ENCODE data around the gene PURA.
"Not testable (repeated sequence)": the region's sequence is repeated elsewhere in the genome, so short reads cannot be mapped to it uniquely, and the experiment has no call there.

The PURA gene

GRCh38 chr5:140153255-140153654, 39.3 kb downstream of the PURA start:
- intact Hi-C loops (cut with DNase I) = no loop called here
- DNase-seq = peak in 1 of 10 donors; percentile 57

GRCh38 chr5:140153905-140154304, 40.0 kb downstream of the PURA start:
- intact Hi-C loops (cut with DNase I) = no loop called here
- no peak for DNase-seq

DNA sequence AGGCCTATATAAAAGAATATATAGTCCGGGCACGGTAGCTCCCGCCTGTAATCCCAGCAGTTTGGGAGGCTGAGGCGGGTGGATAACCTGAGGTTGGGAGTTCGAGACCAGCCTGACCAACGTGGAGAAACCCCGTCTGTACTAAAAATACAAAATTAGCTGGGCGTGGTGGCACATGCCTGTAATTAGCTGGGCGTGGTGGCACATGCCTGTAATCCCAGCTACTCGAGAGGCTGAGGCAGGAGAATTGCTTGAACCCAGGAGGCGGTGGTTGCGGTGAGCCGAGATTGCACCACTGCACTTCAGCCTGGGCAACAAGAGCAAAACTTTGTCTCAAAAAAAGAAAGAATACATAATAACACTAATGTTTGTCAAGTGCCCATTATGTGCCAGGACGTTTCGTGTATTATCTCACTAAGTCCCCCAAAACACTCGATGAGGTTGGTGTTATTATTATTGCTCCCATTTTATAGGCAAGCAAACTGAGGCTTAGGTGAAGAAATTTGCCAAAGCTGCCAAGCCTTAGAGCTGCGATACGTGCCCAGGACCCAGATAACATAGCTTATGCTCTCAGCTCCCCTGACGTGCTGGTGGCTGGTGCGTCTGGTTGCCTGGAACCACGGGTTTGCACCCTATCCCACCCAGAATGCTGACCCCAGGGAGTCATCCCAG, 40.9 kb downstream of the PURA start:
- intact Hi-C loops (cut with DNase I) = loop anchor here (5.0 kb wide), 1 partner anchor 293 kb away; no protein-coding TSS in a partner anchor
- DNase-seq = not testable (repeated sequence)

GRCh38 chr5:140157032-140157781, 43.3 kb downstream of the PURA start:
- DNase-seq = peak; percentile 86 to 98 (median 90)
- intact Hi-C loops (cut with DNase I) = loop anchor here (1.0 to 5.0 kb wide), 3 partner anchors 84 to 369 kb away; no protein-coding TSS in a partner anchor

- intact Hi-C loops (cut with DNase I) = loop anchor here (5.0 kb wide), 1 partner anchor 297 kb away; no protein-coding TSS in a partner anchor
- DNase-seq = no peak
These were observed 45.4 kb downstream of the PURA start for GRCh38 chr5:140159014-140159927.

DNA sequence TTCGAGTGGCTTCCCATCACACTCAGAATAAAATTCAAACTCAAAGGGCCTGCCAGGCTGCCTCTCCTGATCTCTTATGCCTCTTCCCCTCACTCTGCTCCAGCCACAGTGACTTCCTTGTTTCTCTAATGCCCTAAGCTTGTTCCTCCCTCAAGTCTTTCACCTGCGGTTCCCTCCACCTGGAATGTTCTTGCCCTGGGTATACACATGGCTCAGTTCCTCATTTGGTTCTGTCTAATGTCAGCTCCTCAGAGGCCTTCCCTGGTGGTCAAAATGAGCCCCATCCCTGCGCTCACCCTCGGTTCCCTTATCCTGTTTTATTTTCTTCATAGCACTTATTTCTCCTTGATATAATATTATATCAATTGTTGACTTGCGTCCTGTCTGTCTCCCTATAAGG, 48.4 kb downstream of the PURA start:
- DNase-seq = no peak
- intact Hi-C loops (cut with DNase I) = no loop called here

DNA sequence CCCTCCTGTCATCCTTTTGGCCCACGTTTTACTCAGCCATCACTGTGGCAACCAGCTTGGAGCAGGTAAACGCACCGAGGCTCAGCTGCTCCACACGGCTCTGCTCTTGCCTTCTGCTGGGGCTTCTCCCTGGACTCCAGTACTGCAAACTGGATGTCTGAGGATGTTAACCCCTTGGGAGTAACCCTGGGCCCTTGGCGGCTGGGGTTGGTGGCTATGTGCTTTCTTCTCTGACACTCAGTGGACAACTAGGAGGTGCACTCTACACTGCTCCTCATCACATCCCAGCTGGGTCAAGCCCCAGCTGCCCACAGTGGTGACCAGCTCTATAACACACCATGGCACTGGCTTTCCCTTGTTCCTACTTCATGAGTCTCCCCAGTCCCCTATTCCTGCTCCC, 48.9 kb downstream of the PURA start:
- no peak for DNase-seq
- intact Hi-C loops (cut with DNase I) = no loop called here

DNA sequence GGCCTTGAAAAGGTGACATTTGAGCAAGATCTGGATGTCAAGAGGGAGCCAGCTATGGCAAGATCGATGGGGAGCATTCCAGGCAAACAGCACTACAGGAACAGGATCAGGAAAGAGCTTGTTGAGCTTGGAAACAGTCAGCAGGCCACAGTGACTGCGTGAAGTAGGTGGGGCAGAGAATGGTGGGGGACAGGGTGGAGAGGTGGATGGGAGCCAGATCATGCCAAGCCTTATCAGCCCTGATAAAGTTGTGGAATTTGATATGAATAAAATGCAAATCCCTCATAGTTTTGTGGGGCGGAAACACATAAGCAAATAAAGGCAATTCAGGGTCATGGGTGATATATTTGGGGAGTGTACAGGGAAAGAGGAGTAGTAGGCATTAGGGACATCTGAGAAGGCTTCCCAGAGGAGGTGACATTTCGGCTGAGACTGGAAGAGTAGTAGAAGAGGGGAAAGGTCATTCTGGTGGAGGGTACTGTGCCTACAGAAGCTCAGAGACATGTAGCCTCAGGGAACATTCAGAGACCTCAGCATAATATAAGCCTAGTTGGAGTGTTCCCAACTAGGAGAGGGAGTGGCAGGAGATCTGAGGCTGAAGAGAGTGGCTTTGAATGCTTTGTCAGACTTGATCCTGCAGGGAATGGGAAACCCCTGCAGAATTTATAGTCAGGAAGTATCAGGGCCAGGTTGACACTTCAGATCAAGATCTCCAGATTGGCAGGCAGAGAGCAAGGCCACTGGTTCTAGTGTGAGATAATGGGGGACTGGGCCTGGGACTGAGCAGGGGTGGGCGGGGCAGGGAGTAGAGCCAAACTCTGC, 51.4 kb downstream of the PURA start:
- intact Hi-C loops (cut with DNase I) = no loop called here
- no peak for DNase-seq

GRCh38 chr5:140165923-140166270, 52.0 kb downstream of the PURA start:
- no peak for DNase-seq
- intact Hi-C loops (cut with DNase I) = no loop called here

DNA sequence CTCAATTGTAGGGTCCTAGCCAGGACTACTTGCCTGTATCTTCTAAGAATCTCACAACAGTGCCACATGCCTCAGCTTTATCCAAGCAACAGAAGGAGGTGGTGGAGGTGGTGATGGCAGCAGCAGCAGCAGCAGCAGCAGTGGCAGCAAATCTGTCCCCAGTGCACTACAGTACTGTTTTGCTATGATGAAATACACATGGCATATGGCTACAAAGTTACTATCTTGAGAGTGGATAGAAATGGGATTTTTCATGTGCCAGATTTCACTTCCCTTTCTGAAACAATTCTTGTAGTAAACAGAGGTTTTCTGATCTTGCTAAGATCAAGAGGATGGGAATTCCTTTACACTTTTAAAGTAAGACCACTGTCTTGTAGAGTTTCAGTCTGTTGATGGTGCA, 53.0 kb downstream of the PURA start:
- intact Hi-C loops (cut with DNase I) = no loop called here
- DNase-seq = peak in 1 of 10 donors; percentile 31

GRCh38 chr5:140168371-140168770, 54.5 kb downstream of the PURA start:
- DNase-seq = no peak
- intact Hi-C loops (cut with DNase I) = no loop called here

DNA sequence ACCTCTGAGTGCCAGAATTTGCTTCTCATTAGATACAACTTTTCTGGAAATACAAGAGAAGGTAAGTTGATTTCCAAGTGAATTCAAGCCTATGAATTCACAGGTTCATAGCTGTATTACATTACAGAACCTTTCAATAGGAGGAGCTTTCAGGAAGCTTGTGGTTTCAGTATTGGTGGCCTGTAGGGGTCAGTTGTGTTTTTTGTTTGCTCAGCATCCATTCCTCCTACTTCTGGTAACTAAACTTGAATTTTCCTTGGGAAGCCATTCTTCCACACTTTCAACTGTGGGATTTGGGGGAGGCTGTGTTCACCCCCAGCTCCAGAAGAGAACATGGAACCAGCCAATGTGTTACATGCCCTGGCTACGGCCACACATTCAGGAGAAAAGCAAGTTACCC, 55.5 kb downstream of the PURA start:
- intact Hi-C loops (cut with DNase I) = no loop called here
- DNase-seq = no peak

DNA sequence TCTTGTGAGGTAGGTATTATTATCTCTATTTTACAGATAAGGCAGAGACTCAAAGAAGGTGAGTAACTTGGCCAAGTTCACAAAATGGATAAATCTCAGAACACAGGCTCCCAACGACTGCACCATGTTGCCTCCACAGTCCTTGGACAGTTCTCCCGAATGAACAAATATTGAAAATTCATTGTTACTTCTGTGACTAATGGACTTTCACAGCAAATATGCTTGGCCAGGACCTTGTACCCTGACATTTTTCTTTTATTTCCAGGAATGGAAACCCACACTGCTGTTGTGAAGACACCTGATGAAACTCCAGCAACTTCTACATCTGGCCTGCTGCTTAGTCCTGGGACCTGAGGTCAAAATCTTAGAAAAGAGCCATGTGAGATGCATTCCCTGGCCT, 58.6 kb downstream of the PURA start:
- intact Hi-C loops (cut with DNase I) = loop anchor here (10.0 kb wide), 1 partner anchor 172 kb away; the partner anchor contains the start of gene HBEGF

GRCh38 chr5:140174014-140174413, 60.1 kb downstream of the PURA start:
- intact Hi-C loops (cut with DNase I) = loop anchor here (10.0 kb wide), 1 partner anchor 171 kb away; the partner anchor contains the start of gene HBEGF

More for the DNA sequence above, 58.6 kb downstream of the PURA start:
- DNase-seq = no peak

GRCh38 chr5:140174465-140175366, 60.8 kb downstream of the PURA start, which contains the start of gene CYSTM1:
CYSTM1 (plus strand) TSS chr5:140175188; CDS start chr5:140194466, 19,278 bp downstream.
- intact Hi-C loops (cut with DNase I) = loop anchor here (10.0 kb wide), 1 partner anchor 170 kb away; the partner anchor contains the start of gene HBEGF
- peak; percentile 84 to 99 (median 94) for DNase-seq

More at GRCh38 chr5:140174014-140174413, 60.1 kb downstream of the PURA start:
- no peak for DNase-seq

All from posterior cingulate gyrus (tissue), 11 donors.